HG03108 (cell line): ENCODE data around the gene BAG3.
A peak's percentile ranks its signal among the peaks of the same experiment; 100 is the strongest.
"Not testable (repeated sequence)": the region's sequence is repeated elsewhere in the genome, so short reads cannot be mapped to it uniquely, and the experiment has no call there.

Experiments
- ATAC-seq: cut with Tn5 transposase; IDR thresholded peaks from one replicate; pipeline ENCODE4 v1.9.1; 2021; ENCODE audit warnings: moderate library complexity; ENCODE audit not compliant: unreplicated experiment

BAG3 gene

DNA sequence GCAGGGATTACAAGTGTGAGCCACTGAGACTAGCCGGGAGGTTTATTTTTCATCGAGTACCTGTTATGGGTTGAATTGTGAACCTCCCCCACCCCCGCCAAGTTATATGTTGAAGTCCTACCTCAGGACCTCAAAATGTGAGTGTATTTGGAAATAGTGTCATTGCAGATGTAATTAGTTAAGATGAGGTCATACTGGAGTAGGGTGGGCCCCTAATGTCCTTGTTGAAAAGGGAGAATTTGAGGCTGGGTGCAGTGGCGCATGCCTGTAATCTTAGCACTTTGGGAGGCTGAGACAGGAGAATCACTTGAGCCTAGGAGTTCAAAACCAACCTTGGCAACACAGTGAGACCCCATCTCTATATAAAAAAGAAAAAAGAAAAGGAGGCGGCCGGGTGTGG lies 10.8 kb upstream of the BAG3 start:
- no peak for ATAC-seq

DNA sequence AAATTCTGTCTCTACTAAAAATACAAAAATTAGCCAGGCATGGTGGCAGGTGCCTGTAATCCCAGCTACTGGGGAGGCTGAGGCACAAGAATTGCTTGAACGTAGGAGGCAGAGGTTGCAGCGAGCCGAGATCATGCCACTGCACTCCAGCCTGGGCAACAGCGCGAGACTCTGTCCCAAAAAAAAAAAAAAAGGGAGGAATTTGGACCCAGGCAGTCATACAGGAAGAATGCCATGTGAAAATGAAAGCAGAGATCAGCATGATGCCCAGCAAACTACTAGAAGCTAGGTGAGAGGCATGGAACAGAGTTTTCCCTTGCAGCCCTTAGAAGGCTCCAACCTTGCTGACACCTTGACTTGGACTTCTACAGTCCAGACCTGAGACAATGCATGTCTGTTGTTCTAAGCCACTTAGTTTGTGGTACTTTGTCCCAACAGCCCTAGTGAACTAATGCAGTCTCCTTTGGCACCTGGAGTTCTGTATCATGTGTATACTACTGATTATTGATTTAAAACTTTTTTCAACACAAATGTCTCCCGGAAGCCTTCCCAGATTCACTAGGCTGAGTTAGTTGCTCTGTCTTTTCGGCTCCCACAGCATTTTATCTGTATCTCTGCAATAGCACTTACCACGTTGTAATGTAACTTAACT lies 10.2 kb upstream of the BAG3 start:
- no peak for ATAC-seq

DNA sequence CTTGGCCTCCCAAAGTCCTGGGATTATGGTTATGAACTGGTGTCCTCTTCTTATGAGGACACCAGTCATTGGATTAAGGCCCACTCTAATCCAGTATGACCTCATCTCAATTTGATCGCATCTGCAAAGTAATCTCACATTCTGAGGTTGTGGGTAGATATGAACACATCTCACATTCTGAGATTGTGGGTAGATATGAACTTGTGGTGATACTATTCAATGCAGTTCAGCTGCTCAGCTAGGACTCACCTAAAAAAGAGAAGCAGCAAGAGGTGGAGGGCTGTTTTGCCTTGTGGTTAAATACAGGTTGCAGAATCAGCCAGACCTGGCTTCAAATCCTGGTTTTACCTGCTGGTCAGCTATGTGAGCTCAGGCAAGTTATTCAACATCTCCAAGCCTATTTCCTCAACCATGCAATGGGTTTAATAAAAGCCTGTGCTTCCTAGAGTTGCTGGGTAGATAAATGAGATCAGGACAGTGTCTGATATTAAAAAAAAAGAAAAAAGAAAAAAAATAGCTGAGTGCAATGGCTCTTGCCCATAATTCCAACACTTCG lies 8.5 kb upstream of the BAG3 start:
- ATAC-seq, result no peak

DNA sequence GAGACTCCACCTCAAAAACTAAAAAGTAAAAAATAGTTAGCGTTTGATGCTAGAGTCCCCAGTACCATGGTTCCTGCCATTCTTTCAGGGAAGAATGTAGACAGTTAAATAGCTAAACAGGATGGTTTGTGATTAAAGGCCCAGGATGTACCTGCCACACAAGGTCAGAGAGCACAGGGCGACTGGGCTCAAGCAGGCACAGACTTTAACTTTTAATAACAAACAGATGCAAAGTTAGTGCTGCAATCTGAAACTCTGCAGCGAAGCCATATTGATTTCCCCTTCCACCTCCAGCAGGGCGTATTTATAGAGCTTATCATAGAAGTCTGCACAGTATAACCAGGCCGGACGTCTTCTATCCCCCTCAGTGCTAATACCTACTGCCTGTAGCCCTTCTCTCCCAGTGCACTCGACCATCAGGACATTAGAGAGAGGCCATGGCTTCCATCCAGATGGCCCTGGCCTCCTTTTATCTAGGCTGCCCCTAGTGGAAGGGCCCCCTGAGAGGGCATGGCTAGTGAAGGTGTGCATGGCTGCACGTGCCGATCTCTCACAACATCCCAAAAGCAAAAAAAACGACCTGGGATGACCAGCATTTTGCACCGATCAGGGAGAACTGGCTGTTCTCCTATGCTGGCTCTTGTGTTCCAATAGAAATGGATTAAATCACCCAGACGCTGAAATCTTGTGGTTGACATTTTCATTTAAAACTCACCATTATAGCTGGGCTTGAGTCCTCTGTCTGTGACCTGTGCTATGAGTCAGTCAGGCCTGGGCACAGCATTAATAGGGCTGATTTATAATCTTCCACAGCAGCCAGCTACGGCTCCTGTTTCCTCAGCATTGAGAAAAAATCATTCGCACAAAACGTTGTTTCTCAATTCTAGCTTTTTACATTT lies 7.6 kb upstream of the BAG3 start:
- ATAC-seq, result no peak

DNA sequence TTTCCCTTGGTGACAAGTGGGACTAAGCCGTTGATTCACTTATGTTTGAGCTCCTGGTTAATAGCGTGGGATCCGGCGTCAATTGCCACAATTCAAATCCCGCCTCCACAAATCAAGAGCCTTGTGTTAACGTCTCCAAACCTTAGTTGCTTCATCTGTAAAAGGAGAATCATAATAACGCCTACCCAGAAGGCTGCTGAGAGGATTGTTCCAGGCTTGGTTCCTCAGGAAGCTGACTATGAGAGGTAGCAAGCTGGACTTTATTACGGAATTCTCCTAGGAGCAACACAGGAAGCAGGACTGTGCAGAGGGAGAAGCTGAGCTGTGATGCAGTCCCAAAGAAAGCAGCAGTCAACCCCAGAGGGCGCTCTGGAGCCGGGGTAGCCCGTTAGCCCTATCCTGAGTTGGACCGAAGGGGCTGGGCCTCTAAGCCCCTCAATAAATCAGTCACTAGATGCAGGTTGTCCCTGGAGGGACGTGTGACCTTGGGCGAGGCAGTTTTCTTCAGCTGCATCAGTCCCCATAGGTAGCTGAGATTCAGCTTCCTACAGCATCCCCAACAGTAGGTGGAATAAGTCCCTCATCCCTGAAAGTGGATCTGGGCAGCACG lies 6.9 kb upstream of the BAG3 start:
- no peak for ATAC-seq

DNA sequence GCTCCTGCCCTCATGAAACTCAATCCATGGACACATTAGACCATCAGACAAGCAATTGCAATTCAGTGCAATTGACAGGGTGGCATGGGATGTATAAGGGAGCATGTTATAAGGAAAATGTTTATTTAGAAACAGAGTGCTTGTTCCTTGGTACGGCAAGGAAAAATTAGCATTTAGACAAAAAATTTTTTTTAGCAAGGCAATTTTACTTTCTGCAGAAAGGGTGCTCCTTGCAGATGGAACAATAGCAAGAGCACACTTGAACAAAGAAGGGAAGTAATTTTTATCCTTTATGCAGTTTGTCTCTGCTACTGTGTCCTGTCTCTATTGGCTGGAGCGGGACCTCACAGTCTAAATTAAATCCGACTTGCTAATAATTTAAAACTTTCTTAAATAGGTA lies 6.2 kb upstream of the BAG3 start:
- ATAC-seq, result no peak

DNA sequence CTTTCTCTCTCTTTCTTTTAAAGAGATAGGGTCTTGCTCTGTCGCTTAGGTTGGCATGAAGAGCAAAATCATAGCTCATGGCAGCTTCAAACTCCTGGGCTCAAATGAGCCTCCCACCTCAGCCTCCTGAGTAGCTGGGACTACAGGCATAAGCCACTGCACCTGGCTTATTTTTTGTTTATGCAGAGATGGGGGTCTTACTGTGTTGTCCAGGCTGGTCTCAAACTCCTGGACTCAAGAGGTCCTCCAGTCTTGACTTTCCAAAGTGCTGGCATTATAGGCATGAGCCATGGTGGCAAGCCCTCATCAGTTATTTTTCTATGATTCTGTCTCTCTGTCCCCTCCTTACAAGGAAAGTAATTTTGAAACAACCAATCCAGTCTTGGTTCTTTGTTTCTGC lies 1.1 kb upstream of the BAG3 start:
- no peak for ATAC-seq

DNA sequence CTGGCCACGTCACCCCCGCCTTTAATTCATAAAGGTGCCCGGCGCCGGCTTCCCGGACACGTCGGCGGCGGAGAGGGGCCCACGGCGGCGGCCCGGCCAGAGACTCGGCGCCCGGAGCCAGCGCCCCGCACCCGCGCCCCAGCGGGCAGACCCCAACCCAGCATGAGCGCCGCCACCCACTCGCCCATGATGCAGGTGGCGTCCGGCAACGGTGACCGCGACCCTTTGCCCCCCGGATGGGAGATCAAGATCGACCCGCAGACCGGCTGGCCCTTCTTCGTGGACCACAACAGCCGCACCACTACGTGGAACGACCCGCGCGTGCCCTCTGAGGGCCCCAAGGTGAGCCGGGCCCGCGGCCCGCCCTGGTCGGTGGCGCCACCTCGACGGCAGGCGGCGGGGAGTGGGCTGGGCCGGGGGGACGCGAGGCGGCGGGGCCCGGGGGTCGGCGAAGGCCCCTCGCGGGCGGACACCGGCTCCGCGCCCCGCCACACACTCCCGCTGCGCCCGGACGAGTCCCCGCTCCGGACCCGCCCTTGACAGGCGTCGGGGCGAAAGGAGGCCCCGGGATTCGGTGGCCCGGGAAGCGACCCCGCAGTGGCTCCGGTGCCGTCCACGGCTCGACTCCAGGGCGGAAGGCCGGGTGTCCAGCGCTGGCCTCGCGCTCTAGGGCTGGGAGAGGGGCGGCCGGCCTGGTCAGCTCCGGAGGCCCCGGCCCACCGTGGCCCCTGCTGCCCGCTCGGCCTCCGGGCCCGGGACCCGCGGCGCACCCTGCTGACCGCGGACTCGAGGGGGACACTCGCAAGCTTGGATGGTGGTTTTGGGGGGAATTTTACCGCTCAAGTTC lies 557 bp downstream of the BAG3 start:
- peak; percentile 13 for ATAC-seq

DNA sequence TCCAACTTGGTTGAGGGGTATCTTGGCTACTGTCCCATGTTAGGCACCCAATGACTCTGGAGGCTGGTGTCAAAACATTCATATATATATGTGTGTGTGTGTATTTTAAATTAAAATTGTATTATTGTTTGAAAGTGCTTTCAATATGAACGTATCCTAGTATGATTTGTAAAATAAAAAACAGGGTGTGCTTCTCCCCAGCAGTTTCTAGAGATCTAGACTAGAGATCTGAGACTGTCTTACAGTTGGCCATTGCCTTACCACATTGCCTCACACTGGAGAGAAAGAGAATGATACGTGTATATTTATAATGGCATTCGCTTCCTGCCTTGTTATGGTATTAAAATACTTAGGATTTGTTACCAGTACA lies 1.2 kb downstream of the BAG3 start:
- ATAC-seq, result no peak

DNA sequence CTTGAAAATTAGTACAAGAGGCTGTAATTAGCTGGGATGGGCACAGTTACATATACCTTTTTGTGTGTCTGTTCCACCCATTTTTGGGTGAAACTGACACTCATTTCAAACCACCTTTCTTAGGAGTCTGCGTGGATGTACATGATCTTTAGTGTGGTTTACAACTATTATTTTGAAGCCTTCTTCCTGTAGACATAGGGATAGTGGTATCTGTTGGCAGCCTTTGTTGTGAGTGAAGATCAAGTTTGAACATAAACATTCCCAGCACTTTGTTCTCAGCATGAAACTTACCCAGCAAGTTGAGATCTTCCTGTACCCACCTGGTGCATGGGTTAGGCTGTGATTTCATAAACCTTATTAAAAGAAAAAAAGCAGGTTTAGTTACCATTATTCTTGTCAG lies 2.0 kb downstream of the BAG3 start:
- ATAC-seq, result no peak

DNA sequence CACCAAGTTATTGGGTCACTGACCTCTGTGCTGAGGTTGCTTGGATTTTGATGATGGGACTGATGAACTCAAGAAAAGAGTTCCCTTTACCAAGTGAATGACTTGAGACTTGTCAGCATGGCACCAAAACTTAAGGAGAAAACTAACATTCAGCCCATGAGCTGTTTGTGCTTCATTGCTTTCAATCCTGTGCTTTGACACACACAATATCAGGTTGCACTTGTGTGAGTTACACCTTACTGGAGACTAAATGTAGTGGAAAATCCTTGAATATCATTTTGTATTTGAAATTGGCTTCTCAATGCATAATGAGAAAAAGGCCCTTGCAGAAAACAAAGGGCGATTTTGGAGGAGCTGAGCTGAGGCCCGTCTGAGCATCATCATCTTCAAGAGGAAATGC lies 2.7 kb downstream of the BAG3 start:
- no peak for ATAC-seq

DNA sequence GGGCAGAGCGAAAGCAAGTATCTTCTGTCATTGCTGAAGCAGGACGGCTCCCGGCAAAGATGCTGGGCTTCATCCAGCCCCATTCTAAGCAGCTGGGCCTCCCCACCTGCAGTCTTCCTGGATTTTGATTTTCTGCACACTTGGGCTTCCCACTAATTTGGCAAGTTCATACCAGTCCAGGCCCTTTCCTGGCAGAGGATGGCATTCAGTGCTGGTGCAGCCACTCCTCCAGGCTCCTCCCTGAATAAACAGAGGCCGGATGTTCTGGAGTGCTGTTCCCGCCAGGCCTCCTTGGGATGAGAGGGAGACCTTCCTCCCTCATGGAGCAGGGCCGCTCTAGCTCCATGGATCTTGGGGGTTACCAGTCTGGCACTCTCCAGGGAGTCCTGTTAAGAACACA lies 3.4 kb downstream of the BAG3 start:
- ATAC-seq, result no peak

DNA sequence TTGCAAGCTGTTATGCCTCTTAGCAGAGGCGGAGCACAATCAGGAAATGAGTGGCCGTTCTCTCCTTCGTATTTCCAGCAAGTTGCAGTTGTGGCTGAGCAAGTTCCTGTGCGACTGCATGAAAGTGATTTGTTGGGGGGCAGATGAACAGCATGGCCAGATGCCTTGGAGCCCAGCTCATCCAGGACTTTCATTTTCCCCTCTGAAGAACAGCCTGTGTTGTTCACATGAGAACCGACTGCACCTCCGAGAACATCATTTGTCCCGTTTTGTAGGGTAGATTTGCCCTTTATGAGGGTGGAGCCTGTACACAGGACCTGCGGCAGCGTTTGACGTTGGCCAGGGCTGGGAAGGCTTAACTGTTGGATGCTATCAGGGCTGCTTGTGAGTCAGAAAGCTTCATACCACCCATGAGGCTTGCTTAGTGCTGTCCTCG lies 4.4 kb downstream of the BAG3 start:
- no peak for ATAC-seq

DNA sequence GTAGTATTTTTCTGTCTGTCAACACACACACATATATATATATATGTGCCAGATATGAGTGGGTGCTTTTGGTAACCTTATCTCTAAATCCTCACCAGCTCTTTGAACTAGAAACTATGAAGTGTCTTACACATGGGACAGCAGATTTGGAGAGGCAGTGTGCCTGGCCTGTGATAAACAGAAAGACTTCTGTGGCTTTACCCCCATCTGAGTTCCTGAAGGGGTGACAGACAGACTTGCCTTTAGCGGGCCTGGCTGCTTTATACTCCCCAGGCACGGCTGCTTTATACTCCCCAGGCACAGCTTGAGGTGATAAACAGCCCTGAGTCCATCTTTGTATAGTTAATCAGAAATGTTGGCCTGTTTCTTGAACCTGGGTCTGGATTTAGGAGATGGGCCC lies 5.6 kb downstream of the BAG3 start:
- ATAC-seq, result no peak

DNA sequence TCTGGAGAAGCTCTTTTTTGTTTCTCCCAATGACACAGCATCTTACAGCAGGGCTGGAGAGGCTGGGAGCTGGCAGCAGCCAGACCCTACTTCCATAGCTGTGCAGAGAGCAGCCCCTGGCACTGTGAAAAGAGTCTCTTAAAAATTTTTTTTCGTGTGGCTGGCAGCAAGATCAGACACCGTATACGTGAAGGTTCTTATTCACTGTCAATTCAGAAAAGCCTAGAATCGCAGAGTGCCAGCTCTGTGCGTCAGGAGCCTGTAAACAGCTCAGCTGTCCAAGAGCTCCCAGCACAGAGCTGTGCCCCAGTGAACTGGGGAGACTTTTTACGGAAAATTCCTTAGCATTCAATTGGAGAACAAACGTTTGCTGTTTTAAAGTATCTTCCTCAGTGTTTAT lies 6.5 kb downstream of the BAG3 start:
- ATAC-seq, result no peak

DNA sequence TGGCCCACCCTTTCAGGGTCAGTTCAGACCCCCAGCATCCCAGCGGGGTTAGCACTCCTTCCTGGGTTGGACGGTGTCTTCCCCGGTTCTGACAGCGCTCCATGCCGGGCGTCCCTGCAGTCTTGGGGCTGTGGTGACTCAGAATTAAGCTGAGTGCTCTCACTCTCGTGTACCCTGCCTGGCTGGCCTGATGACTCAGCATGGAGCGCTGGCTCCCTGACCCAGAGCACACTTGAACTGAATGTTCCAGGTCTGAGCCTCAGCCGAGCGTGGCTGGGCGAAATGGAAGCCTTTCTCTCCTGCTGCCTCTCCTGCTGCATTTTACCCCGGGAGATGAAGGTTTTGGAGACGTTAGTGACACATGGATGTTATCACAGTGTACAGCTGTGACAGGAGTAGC lies 7.1 kb downstream of the BAG3 start:
- no peak for ATAC-seq

DNA sequence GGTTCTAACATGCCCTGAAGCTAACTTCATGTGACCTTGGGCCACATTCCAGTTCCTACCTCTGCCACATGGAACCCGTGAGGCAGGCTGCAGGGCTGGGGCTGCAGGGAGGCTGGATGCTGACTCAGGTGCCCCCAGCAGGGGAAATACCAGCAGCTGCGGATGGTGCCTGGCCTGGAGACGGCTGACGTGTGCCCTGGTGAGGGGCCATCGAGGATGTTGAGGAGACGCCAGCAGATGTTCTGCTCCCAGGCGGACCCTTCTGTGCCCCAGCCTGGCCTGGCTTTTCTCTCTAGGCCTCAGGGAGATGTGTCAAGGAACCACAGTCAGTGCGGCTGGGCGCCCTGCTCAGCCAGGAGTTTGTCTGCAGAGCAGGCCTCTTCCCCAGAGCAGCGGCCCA lies 8.8 kb downstream of the BAG3 start:
- ATAC-seq, result no peak

DNA sequence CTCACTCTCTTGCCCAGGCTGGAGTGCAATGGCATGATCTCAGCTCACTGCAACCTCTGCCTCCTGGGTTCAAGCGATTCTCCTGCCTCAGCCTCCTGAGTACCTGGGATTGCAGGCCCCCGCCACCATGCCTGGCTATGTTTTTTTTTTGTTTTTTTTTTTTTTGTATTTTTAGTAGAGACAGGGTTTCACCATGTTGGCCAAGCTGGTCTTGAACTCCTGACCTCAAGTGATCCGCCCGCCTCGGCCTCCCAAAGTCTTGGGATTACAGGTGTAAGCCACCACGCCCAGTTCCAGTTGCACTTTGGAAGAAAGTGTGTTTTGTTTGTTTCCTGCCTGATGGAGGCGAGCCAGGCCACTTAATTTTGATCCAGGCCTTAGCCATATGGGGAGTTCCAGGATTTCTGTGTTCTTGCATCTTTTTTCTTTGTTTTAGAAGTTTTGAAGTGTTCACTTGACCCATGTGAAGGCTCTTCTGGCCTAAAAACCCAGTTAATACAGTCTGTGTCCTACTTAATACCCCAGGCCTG lies 11.0 kb downstream of the BAG3 start:
- not testable (repeated sequence) for ATAC-seq

DNA sequence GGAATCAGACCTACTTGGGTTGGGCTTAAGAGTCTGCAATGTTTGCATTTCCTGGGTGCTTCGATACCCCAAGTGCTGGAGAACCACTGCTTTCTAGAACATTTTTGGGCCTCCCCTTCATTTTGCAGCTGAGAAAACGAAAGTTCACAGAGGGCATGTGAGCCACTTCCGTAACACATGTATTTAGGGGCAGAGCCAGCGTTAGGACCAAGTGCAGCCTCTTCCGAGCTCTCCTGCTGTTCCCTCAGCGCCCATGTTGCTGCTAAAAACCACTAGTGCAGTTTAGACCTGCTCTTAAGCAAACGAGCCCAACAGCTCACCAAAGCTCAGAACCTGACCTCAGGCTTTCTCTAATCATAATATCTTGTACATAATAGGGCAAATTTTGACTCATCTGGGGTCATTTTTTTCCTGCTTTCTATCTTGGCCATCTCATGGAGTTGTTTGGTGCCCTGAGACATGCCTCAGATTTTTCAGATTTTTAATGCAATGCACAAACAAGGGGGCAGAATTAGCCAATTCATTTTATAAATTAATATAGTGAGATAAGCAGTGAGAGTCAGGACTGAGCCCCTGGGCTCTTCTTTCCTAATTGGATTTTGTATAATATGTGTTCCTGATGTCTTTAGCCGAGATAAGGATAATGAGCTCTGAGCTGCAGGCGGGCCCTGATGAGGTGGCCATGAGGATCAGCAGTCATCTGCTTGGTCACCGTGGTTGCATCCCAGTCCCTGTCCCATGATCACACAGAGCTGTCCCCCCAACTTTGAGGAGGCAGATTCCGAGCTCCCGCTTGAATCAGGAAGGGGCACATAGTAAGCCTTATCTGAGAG lies 12.9 kb downstream of the BAG3 start:
- no peak for ATAC-seq
